ENCODE results near the gene DDX25. TPM values are rescaled to one million over a fixed set of nuclear protein-coding genes. Genes with fewer than 3 reads are reported as not detected.
"Not testable (repeated sequence)": the region's sequence is repeated elsewhere in the genome, so short reads cannot be mapped to it uniquely, and the experiment has no call there.

Gene DDX25
- total RNA-seq, 1 donor from 2014 or later = not detected

GRCh38 chr11:125910226-125910849, 6.0 kb downstream of the DDX25 start:
- H3K4me3 ChIP-seq (ENCODE audit: low read depth, low read length) = no peak overlapping the region
- TF ChIP-seq, protein P1, sequence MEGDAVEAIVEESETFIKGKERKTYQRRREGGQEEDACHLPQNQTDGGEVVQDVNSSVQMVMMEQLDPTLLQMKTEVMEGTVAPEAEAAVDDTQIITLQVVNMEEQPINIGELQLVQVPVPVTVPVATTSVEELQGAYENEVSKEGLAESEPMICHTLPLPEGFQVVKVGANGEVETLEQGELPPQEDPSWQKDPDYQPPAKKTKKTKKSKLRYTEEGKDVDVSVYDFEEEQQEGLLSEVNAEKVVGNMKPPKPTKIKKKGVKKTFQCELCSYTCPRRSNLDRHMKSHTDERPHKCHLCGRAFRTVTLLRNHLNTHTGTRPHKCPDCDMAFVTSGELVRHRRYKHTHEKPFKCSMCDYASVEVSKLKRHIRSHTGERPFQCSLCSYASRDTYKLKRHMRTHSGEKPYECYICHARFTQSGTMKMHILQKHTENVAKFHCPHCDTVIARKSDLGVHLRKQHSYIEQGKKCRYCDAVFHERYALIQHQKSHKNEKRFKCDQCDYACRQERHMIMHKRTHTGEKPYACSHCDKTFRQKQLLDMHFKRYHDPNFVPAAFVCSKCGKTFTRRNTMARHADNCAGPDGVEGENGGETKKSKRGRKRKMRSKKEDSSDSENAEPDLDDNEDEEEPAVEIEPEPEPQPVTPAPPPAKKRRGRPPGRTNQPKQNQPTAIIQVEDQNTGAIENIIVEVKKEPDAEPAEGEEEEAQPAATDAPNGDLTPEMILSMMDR (conservative IDR thresholded peaks at IDR 0.05; ENCODE audit: low read depth, low read length) = no peak
- DNase-seq (ENCODE audit: low read depth) = no peak

DNA sequence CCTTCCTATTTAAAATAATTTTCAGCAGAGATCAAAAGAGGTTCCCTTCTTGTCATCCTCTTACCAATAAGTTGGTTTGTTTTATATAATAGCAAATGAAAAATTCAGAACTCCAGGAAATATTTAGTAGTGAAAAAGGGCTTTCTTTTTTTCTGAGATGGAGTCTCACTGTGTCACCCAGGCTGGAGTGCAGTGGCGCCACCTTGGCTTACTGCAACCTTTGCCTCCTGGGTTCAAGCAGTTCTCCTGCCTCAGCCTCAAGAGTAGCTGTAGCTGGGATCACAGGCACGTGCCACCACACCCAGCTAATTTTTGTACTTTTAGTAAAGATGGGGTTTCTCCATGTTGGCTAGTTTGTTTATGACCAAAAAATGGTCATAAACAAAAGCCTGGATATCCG, 10.3 kb downstream of the DDX25 start:
- H3K4me3 ChIP-seq (ENCODE audit: low read depth, low read length); DNase-seq (ENCODE audit: low read depth): not testable (repeated sequence)

DNA sequence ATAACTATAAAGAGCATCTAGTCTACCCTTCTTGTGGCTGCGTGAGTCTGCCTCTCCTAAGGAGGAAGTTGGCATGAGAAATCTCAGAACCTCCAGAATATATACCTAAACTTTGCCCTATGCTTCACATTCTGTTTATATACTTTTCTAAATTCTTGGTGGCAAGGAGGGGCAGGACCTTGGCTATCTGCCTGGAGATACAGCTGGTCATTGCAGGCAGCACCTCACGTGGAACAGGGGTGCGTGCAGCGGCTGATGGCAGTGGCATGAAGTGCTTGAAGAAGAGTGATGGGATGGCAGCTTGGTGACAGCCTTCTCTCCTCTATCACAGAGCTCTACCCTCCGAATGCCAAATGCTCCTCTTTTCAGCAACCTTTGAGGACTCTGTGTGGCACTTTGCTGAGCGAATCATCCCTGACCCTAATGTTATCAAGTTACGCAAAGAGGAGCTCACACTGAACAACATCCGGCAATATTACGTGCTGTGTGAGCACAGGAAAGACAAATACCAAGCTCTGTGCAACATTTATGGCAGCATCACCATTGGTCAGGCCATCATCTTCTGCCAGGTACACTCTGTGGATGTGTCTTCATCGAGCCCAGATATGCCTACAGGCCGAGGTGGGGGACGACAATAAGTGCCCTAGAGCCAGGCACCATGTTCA, 12.5 kb downstream of the DDX25 start:
- no peak for DNase-seq (ENCODE audit: low read depth)
- TF ChIP-seq, protein P1 (conservative IDR thresholded peaks at IDR 0.05; ENCODE audit: low read depth, low read length) = no peak
- H3K4me3 ChIP-seq (ENCODE audit: low read depth, low read length) = no peak overlapping the region

- TF ChIP-seq, protein P1 (conservative IDR thresholded peaks at IDR 0.05; ENCODE audit: low read depth, low read length) = no peak
- no peak for DNase-seq (ENCODE audit: low read depth)
- no peak overlapping the region for H3K4me3 ChIP-seq (ENCODE audit: low read depth, low read length)
Observed at GRCh38 chr11:125918140-125918840, 14.0 kb downstream of the DDX25 start.

GRCh38 chr11:125921042-125921441, 16.7 kb downstream of the DDX25 start:
- TF ChIP-seq, protein P1 (conservative IDR thresholded peaks at IDR 0.05; ENCODE audit: low read depth, low read length) = no peak
- H3K4me3 ChIP-seq (ENCODE audit: low read depth, low read length) = no peak overlapping the region
- DNase-seq (ENCODE audit: low read depth) = no peak

DNA sequence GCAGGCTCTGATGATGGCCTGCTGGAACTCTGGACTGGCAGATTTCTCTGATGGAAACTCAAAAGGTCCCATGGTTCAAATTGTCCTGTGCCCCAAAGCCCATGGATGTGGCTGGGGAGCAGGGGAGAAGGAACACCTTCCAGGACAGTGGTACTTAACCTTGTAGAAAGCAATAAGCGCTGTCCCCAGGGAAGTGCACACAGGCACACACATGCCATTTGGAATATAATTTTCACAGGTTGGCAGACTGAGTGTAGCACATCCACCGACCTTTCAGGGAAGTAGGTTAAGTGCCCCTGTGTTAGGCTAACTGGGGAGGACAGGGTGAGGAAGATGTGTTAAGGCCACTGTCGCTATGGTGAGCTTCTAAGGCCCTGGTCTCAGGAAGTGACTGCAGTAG, 17.8 kb downstream of the DDX25 start:
- no peak for DNase-seq (ENCODE audit: low read depth)
- TF ChIP-seq, protein P1 (conservative IDR thresholded peaks at IDR 0.05; ENCODE audit: low read depth, low read length) = no peak
- no peak overlapping the region for H3K4me3 ChIP-seq (ENCODE audit: low read depth, low read length)

- no peak overlapping the region for H3K4me3 ChIP-seq (ENCODE audit: low read depth, low read length)
- peak; percentile 16 for DNase-seq (ENCODE audit: low read depth)
- TF ChIP-seq, protein P1 (conservative IDR thresholded peaks at IDR 0.05; ENCODE audit: low read depth, low read length) = peak; percentile 95
Observed at GRCh38 chr11:125923012-125923579, 18.8 kb downstream of the DDX25 start.
